ENCODE measurements around the gene MYH10.

MYH10 gene

DNA sequence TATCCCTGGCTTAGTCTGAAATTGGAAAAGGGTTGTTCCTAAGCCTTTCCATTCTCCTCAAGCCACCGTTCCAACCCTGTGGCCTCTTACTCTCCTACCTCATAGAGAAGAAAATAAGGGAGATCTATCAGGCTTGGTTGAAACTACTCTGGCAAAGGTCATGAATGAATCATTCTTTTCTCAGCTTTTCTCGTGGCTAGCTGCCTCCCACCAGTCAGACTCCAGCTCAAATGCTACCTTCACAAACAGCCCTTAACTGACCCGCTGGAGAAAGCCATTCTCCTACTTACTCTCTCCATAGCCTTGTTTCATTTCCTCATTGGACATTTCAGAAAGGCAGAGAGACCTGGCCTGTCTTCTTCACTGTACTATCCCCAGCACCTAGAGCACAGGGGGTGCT is 8.9 kb downstream of the MYH10 start:
- no peak overlapping the region for H3K4me2 ChIP-seq (ENCODE audit: low read depth, low read length)
- H3K9me3 ChIP-seq (replicated peaks; ENCODE audit: insufficient read depth, low read length), result no peaks in the 10 kb centered on the region
- no peak overlapping the region for H3K9ac ChIP-seq (ENCODE audit: low read length)
- no peak for TF ChIP-seq EZH2phosphoT487 (IDR thresholded peaks at IDR 0.05; ENCODE audit: low read length)
- no peak for TF ChIP-seq EZH2 (optimal IDR thresholded peaks at IDR 0.05; ENCODE audit: low read depth, low read length)
- TF ChIP-seq, protein P1, sequence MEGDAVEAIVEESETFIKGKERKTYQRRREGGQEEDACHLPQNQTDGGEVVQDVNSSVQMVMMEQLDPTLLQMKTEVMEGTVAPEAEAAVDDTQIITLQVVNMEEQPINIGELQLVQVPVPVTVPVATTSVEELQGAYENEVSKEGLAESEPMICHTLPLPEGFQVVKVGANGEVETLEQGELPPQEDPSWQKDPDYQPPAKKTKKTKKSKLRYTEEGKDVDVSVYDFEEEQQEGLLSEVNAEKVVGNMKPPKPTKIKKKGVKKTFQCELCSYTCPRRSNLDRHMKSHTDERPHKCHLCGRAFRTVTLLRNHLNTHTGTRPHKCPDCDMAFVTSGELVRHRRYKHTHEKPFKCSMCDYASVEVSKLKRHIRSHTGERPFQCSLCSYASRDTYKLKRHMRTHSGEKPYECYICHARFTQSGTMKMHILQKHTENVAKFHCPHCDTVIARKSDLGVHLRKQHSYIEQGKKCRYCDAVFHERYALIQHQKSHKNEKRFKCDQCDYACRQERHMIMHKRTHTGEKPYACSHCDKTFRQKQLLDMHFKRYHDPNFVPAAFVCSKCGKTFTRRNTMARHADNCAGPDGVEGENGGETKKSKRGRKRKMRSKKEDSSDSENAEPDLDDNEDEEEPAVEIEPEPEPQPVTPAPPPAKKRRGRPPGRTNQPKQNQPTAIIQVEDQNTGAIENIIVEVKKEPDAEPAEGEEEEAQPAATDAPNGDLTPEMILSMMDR (IDR thresholded peaks at IDR 0.05; ENCODE audit: low read length), result no peak
- H4K20me1 ChIP-seq (ENCODE audit: insufficient read depth, low read length), result no peaks in the 10 kb centered on the region
- peaks cover 23% of the 10 kb centered on the region for H3K79me2 ChIP-seq (ENCODE audit: low read length)
- no peaks in the 10 kb centered on the region for H3K9me2 ChIP-seq (replicated peaks; ENCODE audit: insufficient read depth, low read length)
- no peak overlapping the region for H3K4me3 ChIP-seq (ENCODE audit: low read length)
- H3K27ac ChIP-seq (ENCODE audit: low read length), result no peak overlapping the region
- H3K4me1 ChIP-seq (ENCODE audit: low read length), result no peaks in the 10 kb centered on the region
- H3K36me3 ChIP-seq (replicated peaks; ENCODE audit: insufficient read depth, low read length), result no peaks in the 10 kb centered on the region
- DNase-seq, result no peak
- no peak overlapping the region for H2AFZ ChIP-seq (ENCODE audit: low read length)
- H3K27me3 ChIP-seq (replicated peaks; ENCODE audit: insufficient read depth, low read length), result no peaks in the 10 kb centered on the region
- H3F3A ChIP-seq (ENCODE audit: insufficient read depth, low read length), result no peaks in the 10 kb centered on the region

DNA sequence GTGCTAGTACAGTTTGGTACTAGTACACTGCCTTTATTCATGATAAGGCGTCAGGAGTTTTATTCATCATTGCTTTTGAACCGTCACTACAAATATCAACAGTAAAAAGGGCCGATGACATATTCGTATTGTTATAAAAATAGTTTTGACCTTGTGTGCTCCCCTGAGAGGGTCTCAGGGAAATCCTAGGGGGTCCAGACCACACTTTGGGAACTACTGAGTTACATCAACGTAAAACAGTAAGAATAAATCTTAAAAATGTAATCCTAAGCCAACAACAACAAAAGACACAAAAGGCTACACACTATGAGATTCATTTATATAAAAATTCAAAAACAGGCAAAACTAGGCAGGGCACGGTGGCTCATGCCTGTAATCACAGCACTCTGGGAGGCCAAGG is 11.2 kb downstream of the MYH10 start:
- Histone ChIP-seq H3K9me3 (replicated peaks; ENCODE audit: insufficient read depth, low read length) (no peaks in the 10 kb centered on the region), H3K79me2 (ENCODE audit: low read length) (peaks cover 26% of the 10 kb centered on the region; the same call in 1 of the 2 replicates), H3K4me2 (ENCODE audit: low read depth, low read length) (no peak overlapping the region), H3K9ac (ENCODE audit: low read length) (no peak overlapping the region), H3K36me3 (replicated peaks; ENCODE audit: insufficient read depth, low read length) (no peaks in the 10 kb centered on the region), H3K4me3 (ENCODE audit: low read length) (no peak overlapping the region), H3K4me1 (ENCODE audit: low read length) (no peaks in the 10 kb centered on the region), H2AFZ (ENCODE audit: low read length) (no peak overlapping the region), H3K27me3 (replicated peaks; ENCODE audit: insufficient read depth, low read length) (no peaks in the 10 kb centered on the region), H3K9me2 (replicated peaks; ENCODE audit: insufficient read depth, low read length) (no peaks in the 10 kb centered on the region), H3K27ac (ENCODE audit: low read length) (no peak overlapping the region), H4K20me1 (ENCODE audit: insufficient read depth, low read length) (no peaks in the 10 kb centered on the region), H3F3A (ENCODE audit: insufficient read depth, low read length) (no peaks in the 10 kb centered on the region)
- TF ChIP-seq EZH2phosphoT487 (IDR thresholded peaks at IDR 0.05; ENCODE audit: low read length) (no peak), EZH2 (optimal IDR thresholded peaks at IDR 0.05; ENCODE audit: low read depth, low read length) (no peak)
- TF ChIP-seq, protein P1 (IDR thresholded peaks at IDR 0.05; ENCODE audit: low read length), result no peak
- no peak for DNase-seq

DNA sequence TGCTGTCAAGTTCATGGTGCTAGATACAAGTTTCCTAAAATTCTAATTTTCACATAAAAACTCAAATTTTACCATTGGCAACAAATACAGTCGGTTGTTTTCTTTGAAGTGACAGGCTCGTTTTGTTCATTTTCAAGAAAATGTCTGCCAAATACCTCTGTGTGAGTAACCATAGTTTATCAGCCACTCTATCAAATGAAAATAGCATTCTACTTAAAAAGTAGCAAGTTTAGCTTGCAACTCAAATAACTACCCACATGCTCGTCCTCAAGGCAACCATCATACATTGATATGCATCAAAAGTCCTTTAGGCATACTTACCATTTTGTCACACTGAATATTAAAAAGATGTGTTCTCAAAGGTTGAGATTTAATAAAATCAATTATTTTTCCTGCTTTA is 11.7 kb downstream of the MYH10 start:
- Histone ChIP-seq H3K27ac (ENCODE audit: low read length) (no peak overlapping the region), H3K4me3 (ENCODE audit: low read length) (no peak overlapping the region), H3K27me3 (replicated peaks; ENCODE audit: insufficient read depth, low read length) (no peaks in the 10 kb centered on the region), H3K79me2 (ENCODE audit: low read length) (peaks cover 26% of the 10 kb centered on the region; the same call in 1 of the 2 replicates), H3K9ac (ENCODE audit: low read length) (no peak overlapping the region), H2AFZ (ENCODE audit: low read length) (no peak overlapping the region), H4K20me1 (ENCODE audit: insufficient read depth, low read length) (no peaks in the 10 kb centered on the region), H3K36me3 (replicated peaks; ENCODE audit: insufficient read depth, low read length) (no peaks in the 10 kb centered on the region), H3F3A (ENCODE audit: insufficient read depth, low read length) (no peaks in the 10 kb centered on the region), H3K9me3 (replicated peaks; ENCODE audit: insufficient read depth, low read length) (no peaks in the 10 kb centered on the region), H3K4me1 (ENCODE audit: low read length) (no peaks in the 10 kb centered on the region), H3K4me2 (ENCODE audit: low read depth, low read length) (no peak overlapping the region), H3K9me2 (replicated peaks; ENCODE audit: insufficient read depth, low read length) (no peaks in the 10 kb centered on the region)
- TF ChIP-seq, protein P1 (IDR thresholded peaks at IDR 0.05; ENCODE audit: low read length), result no peak
- TF ChIP-seq EZH2 (optimal IDR thresholded peaks at IDR 0.05; ENCODE audit: low read depth, low read length) (no peak), EZH2phosphoT487 (IDR thresholded peaks at IDR 0.05; ENCODE audit: low read length) (no peak)
- no peak for DNase-seq

All from MM.1S (cell line).